Measurements from ENCODE around the gene PLEKHB2.
"Not testable (repeated sequence)": the region's sequence is repeated elsewhere in the genome, so short reads cannot be mapped to it uniquely, and the experiment has no call there.

PLEKHB2 gene

DNA sequence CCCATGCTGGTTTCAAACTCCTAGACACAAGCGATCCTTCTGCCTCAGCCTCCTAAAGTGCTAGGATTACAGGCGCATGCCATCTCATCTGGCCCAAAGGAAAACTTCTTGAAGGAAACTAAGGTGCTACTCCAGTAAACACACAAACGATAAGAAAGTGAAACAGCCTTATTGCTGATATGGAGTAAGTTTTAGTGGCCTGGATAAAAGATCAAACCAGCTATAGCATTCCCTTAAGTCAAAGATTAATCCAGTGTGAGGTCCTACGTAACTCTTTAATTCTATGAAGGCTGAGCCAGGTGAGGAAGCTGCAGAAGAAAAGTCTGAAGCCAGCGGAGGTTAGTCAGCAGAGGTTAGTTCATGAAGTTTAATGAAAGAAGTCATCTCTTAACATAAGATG lies 63.4 kb downstream of the PLEKHB2 start:
- FAIRE-seq (no peak), DNase-seq (ENCODE audit: insufficient read length, low spot score) (no peak)
- TF ChIP-seq POLR2A (IDR thresholded peaks at IDR 0.05; ENCODE audit: low read depth, low read length): no peak

DNA sequence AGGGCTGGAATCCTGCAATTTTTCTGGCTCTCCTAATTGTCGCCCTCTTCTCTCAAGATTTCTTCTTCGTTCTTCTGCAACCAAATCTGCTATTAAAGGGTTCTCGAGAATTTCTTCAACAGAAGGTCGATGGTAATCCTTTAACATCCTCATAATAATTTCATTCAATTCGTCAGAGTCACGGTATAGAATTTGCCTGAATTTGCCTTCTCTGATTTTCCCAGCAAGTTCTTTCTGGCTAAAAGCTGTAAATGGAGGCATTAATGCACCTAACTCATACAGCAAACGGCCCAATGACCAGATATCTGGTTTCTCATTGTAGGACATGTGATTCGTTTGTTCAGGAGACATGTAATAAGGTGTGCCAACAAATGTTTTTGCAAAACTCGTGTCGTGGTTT lies 72.9 kb downstream of the PLEKHB2 start:
- not testable (repeated sequence) for FAIRE-seq; DNase-seq (ENCODE audit: insufficient read length, low spot score)

DNA sequence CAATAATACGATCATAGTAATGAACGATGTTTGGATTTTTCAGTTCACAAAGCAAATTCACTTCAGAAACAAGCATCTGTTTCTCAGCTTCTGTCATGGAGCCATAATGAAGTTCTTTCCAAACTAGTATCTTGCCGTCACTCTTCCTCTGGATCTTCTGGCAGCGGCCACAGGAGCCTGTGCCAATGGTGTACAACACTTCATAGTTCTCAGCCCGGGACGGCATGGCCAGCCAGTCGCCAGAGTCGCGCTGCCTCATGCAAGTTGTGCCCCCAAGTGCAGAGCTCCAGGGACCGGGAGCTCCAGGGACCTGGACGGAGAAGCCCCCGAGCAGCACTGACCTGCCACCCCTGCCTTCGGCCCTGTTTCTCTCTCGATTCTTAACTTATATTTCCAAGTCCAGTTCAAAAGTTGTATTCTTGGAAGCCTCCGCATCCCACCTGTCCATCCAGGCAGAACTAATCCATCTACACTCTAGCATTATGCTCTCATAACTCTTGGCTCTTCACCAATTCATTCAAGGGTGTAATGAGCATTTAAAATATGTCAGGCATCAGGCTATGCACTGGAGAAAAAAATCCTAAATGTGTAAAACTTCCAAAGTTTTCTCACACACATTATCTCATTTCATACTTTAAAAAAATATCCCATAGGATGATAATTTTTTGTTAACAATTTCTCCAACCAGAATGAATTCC lies 73.7 kb downstream of the PLEKHB2 start:
- DNase-seq (ENCODE audit: insufficient read length, low spot score); FAIRE-seq: not testable (repeated sequence)

- not testable (repeated sequence) for DNase-seq (ENCODE audit: insufficient read length, low spot score); FAIRE-seq
These were observed 76.3 kb downstream of the PLEKHB2 start for GRCh38 chr2:131181451-131181850.

GRCh38 chr2:131193421-131193820 lies 88.3 kb downstream of the PLEKHB2 start:
- DNase-seq (ENCODE audit: insufficient read length, low spot score): not testable (repeated sequence)

DNA sequence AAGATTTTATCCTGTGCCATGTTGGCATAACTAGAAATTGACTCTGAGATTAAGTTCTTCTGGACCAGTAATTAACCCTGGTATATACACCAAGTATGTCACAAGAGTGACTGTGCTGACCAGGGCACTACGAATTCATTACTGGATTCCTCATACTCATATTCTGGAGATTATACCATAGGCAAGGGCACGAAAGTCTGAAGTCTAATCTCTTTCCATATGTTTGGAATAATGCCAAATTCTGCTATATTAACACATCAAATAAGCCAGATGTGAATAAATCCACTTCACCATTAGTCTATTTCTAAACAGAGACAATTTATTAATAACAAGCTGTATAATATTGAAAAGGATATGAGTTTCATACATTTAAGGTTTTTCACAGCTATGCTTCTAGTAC lies 91.0 kb downstream of the PLEKHB2 start:
- FAIRE-seq; DNase-seq (ENCODE audit: insufficient read length, low spot score): not testable (repeated sequence)

More at GRCh38 chr2:131193421-131193820, 88.3 kb downstream of the PLEKHB2 start:
- FAIRE-seq: not testable (repeated sequence)
